Loucy (cell line): ENCODE data around the gene DDX18.

Experiments used
- CTCF ChIP-seq: fragments of 200-600 bp; sonication (generic); conservative IDR thresholded peaks from 2 replicates; pipeline ENCODE4 v1.5.1; 2014; ENCODE audit warnings: mild to moderate bottlenecking, antibody characterized with exemption, low read length
- EZH2phosphoT487 ChIP-seq: fragments of 200-600 bp; IDR thresholded peaks from 2 replicates; pipeline ENCODE4 v1.6.1; 2018; ENCODE audit warnings: antibody characterized with exemption, mild to moderate bottlenecking, moderate library complexity, borderline replicate concordance

- TF ChIP-seq CTCF (no peak), EZH2phosphoT487 (no peak)
Observed at GRCh38 chr2:117786520-117786919, 28.0 kb upstream of the DDX18 start.
